HEK293 (cell line): Measurements from ENCODE around the gene BRAT1.

Experiments used
- CTCF ChIA-PET: fragments of 350-600 bp; formaldehyde crosslinking; extraction: SDS; loops from one replicate; lab custom pipeline; 2021; ENCODE audit warnings: antibody characterized with exemption; lab: Yijun Ruan, JAX
- POLR2A ChIA-PET: fragments of 300-600 bp; formaldehyde crosslinking; extraction: SDS; loops from one replicate; lab custom pipeline; 2020; ENCODE audit warnings: antibody characterized with exemption, inconsistent platforms; lab: Yijun Ruan, JAX
- H3K27ac ChIP-seq: fragments of 200-500 bp; sonication (Bioruptor generic); 2 replicates; pipeline ENCODE4 v1.5.1; 2014; ENCODE audit warnings: low read depth, low read length, control low read depth, inconsistent platforms; ENCODE audit errors: extremely low read depth
- H3K36me3 ChIP-seq, 2 experiments: fragments of 200-500 bp in 1 of 2; sonication (Bioruptor generic) in 1 of 2; 1 replicate in 1 of 2; 2 replicates in 1 of 2; pipeline ENCODE4 v1.5.1; 2014 to 2017; ENCODE audit warnings: inconsistent platforms in 2 of 2, low read length in 2 of 2; ENCODE audit not compliant: control insufficient read depth in 2 of 2, insufficient read depth in 1 of 2
- H3K4me1 ChIP-seq: fragments of 200-500 bp; sonication (Bioruptor generic); 2 replicates; pipeline ENCODE4 v1.5.1; 2014; ENCODE audit warnings: mild to moderate bottlenecking, low read length, inconsistent platforms; ENCODE audit not compliant: control insufficient read depth, insufficient read depth
- H3K4me3 ChIP-seq: 2 replicates; pipeline ENCODE4 v1.5.1; 2011; ENCODE audit warnings: low read depth, mild to moderate bottlenecking, control low read depth, low read length, moderate library complexity
- H3K9me3 ChIP-seq: fragments of 200-500 bp; sonication (Bioruptor generic); 2 replicates; pipeline ENCODE4 v1.5.1; 2014; ENCODE audit warnings: low read depth, low read length, inconsistent platforms; ENCODE audit not compliant: control insufficient read depth, insufficient read depth
- AEBP2 ChIP-seq: fragments of 450-650 bp; formaldehyde crosslinking; IDR thresholded peaks from 2 replicates; pipeline ENCODE4 v1.5.1; 2016; ENCODE audit warnings: missing biosample characterization, missing genetic modification characterization, borderline replicate concordance
- FEZF1 ChIP-seq: fragments of 450-650 bp; formaldehyde crosslinking; IDR thresholded peaks from 2 replicates; pipeline ENCODE4 v1.5.1; 2016; ENCODE audit warnings: missing biosample characterization, missing genetic modification characterization
- HOXC10 ChIP-seq: sonication (generic); formaldehyde crosslinking; IDR thresholded peaks from 2 replicates; pipeline ENCODE4 v1.8.1; 2023; ENCODE audit warnings: mild to moderate bottlenecking, missing genetic modification reagents
- OSR2 ChIP-seq: fragments of 450-650 bp; formaldehyde crosslinking; IDR thresholded peaks from 2 replicates; pipeline ENCODE4 v1.5.1; 2016; ENCODE audit warnings: missing biosample characterization, missing genetic modification characterization
- SALL2 ChIP-seq: fragments of 450-650 bp; formaldehyde crosslinking; IDR thresholded peaks from 2 replicates; pipeline ENCODE4 v1.5.0; 2017; ENCODE audit warnings: missing biosample characterization, mild to moderate bottlenecking, missing genetic modification characterization, borderline replicate concordance
- SP7 ChIP-seq: fragments of 450-650 bp; formaldehyde crosslinking; IDR thresholded peaks from 2 replicates; pipeline ENCODE4 v1.5.1; 2016; ENCODE audit warnings: missing biosample characterization, missing genetic modification characterization
- TRIM28 ChIP-seq: IDR thresholded peaks from 2 replicates; pipeline ENCODE4 v1.6.1; 2011; ENCODE audit warnings: low read length, control low read depth, borderline replicate concordance
- YY1 ChIP-seq: fragments of 450-650 bp; formaldehyde crosslinking; IDR thresholded peaks from 2 replicates; pipeline ENCODE4 v1.5.1; 2018; ENCODE audit warnings: missing biosample characterization, missing genetic modification characterization
- ZNF114 ChIP-seq: fragments of 450-650 bp; formaldehyde crosslinking; IDR thresholded peaks from 2 replicates; pipeline ENCODE4 v1.5.0; 2017; ENCODE audit warnings: missing biosample characterization, missing genetic modification characterization
- ZNF157 ChIP-seq: fragments of 450-650 bp; formaldehyde crosslinking; IDR thresholded peaks from 2 replicates; pipeline ENCODE4 v1.5.1; 2016; ENCODE audit warnings: missing biosample characterization, missing genetic modification characterization
- ZNF266 ChIP-seq: fragments of 450-650 bp; formaldehyde crosslinking; IDR thresholded peaks from 2 replicates; pipeline ENCODE4 v1.5.1; 2016; ENCODE audit warnings: missing biosample characterization, missing genetic modification characterization, low read depth
- ZNF324 ChIP-seq: fragments of 450-650 bp; formaldehyde crosslinking; IDR thresholded peaks from 2 replicates; pipeline ENCODE4 v1.5.1; 2016; ENCODE audit warnings: missing biosample characterization, missing genetic modification characterization
- ZNF335 ChIP-seq: fragments of 450-650 bp; formaldehyde crosslinking; conservative IDR thresholded peaks from 2 replicates; pipeline ENCODE4 v1.5.1; 2016; ENCODE audit warnings: missing biosample characterization, missing genetic modification characterization
- ZNF423 ChIP-seq: fragments of 450-650 bp; formaldehyde crosslinking; IDR thresholded peaks from 2 replicates; pipeline ENCODE4 v1.5.1; 2016; ENCODE audit warnings: missing biosample characterization, missing genetic modification characterization
- ZNF529 ChIP-seq: fragments of 450-650 bp; formaldehyde crosslinking; IDR thresholded peaks from 2 replicates; pipeline ENCODE4 v1.5.1; 2017; ENCODE audit warnings: missing genetic modification characterization, missing biosample characterization; ENCODE audit not compliant: insufficient replicate concordance
- ZNF560 ChIP-seq: fragments of 450-650 bp; formaldehyde crosslinking; IDR thresholded peaks from 2 replicates; pipeline ENCODE4 v1.5.1; 2017; ENCODE audit warnings: missing biosample characterization, missing genetic modification characterization, borderline replicate concordance
- ZNF610 ChIP-seq: fragments of 450-650 bp; formaldehyde crosslinking; IDR thresholded peaks from 2 replicates; pipeline ENCODE4 v1.5.1; 2016; ENCODE audit warnings: missing biosample characterization, missing genetic modification characterization, borderline replicate concordance
- ZNF707 ChIP-seq: fragments of 450-650 bp; formaldehyde crosslinking; IDR thresholded peaks from 2 replicates; pipeline ENCODE4 v1.5.1; 2016; ENCODE audit warnings: missing biosample characterization, missing genetic modification characterization
- ZSCAN4 ChIP-seq: fragments of 450-650 bp; formaldehyde crosslinking; IDR thresholded peaks from 2 replicates; pipeline ENCODE4 v1.5.1; 2017; ENCODE audit warnings: missing biosample characterization, missing genetic modification characterization
- ZSCAN5A ChIP-seq: fragments of 450-650 bp; formaldehyde crosslinking; IDR thresholded peaks from 2 replicates; pipeline ENCODE4 v1.5.1; 2016; ENCODE audit warnings: missing biosample characterization, missing genetic modification characterization
- TF ChIP-seq, protein P1 (sequence below): fragments of 450-650 bp; formaldehyde crosslinking; IDR thresholded peaks from 2 replicates; pipeline ENCODE4 v1.5.1; 2016; ENCODE audit warnings: missing biosample characterization, missing genetic modification characterization
- TF ChIP-seq, protein P2 (sequence below): fragments of 450-650 bp; formaldehyde crosslinking; IDR thresholded peaks from 2 replicates; pipeline ENCODE4 v1.5.1; 2016; ENCODE audit warnings: missing biosample characterization, missing genetic modification characterization
- TF ChIP-seq, protein P3 (sequence below): fragments of 450-650 bp; formaldehyde crosslinking; IDR thresholded peaks from 2 replicates; pipeline ENCODE4 v1.5.1; 2016; ENCODE audit warnings: missing biosample characterization, missing genetic modification characterization, low read depth

Gene BRAT1

DNA sequence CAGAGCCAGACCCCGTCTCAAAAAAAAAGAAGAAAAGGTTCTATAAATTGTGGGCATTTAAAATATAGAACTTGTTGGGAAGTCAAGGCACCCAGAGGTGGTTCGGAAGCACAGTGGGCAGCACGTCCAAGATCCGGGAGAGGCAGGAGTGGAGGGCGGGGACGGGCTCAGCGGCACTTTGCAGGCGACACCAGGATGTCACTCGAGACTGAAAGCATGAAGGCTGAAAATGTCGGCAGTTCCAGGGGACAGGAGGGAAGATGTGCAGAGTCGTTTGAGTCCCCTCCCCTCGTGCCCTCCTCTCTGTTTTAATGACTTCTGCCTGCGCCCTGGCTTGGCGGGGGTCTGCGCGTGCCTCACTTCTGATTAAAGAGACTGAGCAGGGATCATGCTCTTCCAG is 34.0 kb upstream of the BRAT1 start:
- no peaks in the 10 kb centered on the region for H3K9me3 ChIP-seq
- ChIA-PET POLR2A (no interaction called here), CTCF (interaction anchor here (0.6 kb wide), 1 partner anchor 20 kb away, joined by 4 read pairs; no protein-coding TSS in a partner anchor)
- TF ChIP-seq ZSCAN4 (tag by site-specific recombination): no peak
- TF ChIP-seq ZNF707 (tag by site-specific recombination): no peak
- no peak for TF ChIP-seq ZNF157 (tag by site-specific recombination)
- TF ChIP-seq ZNF560 (tag by site-specific recombination): no peak
- peaks cover 0 to 62% of the 10 kb centered on the region in 2 experiments; a peak in 2 of 3 replicates for H3K36me3 ChIP-seq
- H3K4me3 ChIP-seq: no peak overlapping the region
- no peak overlapping the region for H3K27ac ChIP-seq
- H3K4me1 ChIP-seq: no peaks in the 10 kb centered on the region

DNA sequence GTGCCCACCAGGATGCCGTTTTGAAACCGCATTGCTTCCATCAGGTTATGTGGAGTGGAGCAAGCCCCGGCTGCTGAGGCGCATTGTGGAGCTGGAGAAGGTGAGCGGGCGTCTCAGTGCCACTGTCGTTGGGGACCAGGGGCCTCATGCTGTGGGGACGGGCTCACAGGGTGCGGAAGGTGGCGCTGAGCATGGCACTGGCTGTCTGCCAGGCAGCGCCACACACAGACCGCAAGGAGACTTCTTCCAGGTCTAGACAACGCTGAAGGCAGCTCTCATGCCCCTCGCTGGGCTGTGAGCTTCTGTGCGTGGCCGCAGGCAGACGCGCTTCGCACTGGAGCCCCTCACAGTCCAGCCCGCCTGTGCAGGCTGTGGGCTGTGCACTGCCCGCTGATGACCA is 32.5 kb upstream of the BRAT1 start:
- Histone ChIP-seq H3K4me3 (no peak overlapping the region), H3K9me3 (no peaks in the 10 kb centered on the region), H3K27ac (no peak overlapping the region), H3K36me3 (peaks cover 0 to 56% of the 10 kb centered on the region in 2 experiments; a peak in 2 of 3 replicates), H3K4me1 (no peaks in the 10 kb centered on the region)
- ChIA-PET POLR2A (no interaction called here), CTCF (no interaction called here)
- TF ChIP-seq, protein P1, sequence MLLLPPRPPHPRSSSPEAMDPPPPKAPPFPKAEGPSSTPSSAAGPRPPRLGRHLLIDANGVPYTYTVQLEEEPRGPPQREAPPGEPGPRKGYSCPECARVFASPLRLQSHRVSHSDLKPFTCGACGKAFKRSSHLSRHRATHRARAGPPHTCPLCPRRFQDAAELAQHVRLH (tag by site-specific recombination): no peak
- no peak for TF ChIP-seq TRIM28
- no peak for TF ChIP-seq OSR2 (tag by site-specific recombination)
- no peak for TF ChIP-seq AEBP2 (tag by site-specific recombination)
- TF ChIP-seq HOXC10: no peak
- no peak for TF ChIP-seq ZNF335
- no peak for TF ChIP-seq ZNF529 (tag by site-specific recombination)
- TF ChIP-seq ZNF324 (tag by site-specific recombination): no peak
- TF ChIP-seq FEZF1 (tag by site-specific recombination): no peak
- no peak for TF ChIP-seq ZNF610 (tag by site-specific recombination)
- no peak for TF ChIP-seq SP7
- TF ChIP-seq, protein P2, sequence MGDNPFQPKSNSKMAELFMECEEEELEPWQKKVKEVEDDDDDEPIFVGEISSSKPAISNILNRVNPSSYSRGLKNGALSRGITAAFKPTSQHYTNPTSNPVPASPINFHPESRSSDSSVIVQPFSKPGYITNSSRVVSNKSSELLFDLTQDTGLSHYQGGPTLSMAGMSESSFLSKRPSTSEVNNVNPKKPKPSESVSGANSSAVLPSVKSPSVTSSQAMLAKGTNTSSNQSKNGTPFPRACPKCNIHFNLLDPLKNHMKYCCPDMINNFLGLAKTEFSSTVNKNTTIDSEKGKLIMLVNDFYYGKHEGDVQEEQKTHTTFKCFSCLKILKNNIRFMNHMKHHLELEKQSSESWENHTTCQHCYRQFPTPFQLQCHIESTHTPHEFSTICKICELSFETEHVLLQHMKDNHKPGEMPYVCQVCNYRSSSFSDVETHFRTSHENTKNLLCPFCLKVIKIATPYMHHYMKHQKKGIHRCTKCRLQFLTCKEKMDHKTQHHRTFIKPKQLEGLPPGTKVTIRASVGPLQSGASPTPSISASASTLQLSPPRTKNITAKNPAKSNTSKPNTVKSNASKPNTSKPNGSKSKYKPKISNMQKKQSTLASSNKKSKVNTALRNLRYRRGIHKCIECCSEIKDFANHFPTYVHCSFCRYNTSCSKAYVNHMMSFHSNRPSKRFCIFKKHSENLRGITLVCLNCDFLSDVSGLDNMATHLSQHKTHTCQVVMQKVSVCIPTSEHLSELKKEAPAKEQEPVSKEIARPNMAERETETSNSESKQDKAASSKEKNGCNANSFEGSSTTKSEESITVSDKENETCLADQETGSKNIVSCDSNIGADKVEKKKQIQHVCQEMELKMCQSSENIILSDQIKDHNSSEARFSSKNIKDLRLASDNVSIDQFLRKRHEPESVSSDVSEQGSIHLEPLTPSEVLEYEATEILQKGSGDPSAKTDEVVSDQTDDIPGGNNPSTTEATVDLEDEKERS (tag by site-specific recombination): no peak
- TF ChIP-seq SALL2 (tag by site-specific recombination): no peak
- TF ChIP-seq ZNF560 (tag by site-specific recombination): no peak
- no peak for TF ChIP-seq ZSCAN5A
- TF ChIP-seq, protein P3, sequence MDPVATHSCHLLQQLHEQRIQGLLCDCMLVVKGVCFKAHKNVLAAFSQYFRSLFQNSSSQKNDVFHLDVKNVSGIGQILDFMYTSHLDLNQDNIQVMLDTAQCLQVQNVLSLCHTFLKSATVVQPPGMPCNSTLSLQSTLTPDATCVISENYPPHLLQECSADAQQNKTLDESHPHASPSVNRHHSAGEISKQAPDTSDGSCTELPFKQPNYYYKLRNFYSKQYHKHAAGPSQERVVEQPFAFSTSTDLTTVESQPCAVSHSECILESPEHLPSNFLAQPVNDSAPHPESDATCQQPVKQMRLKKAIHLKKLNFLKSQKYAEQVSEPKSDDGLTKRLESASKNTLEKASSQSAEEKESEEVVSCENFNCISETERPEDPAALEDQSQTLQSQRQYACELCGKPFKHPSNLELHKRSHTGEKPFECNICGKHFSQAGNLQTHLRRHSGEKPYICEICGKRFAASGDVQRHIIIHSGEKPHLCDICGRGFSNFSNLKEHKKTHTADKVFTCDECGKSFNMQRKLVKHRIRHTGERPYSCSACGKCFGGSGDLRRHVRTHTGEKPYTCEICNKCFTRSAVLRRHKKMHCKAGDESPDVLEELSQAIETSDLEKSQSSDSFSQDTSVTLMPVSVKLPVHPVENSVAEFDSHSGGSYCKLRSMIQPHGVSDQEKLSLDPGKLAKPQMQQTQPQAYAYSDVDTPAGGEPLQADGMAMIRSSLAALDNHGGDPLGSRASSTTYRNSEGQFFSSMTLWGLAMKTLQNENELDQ (tag by site-specific recombination): no peak
- no peak for TF ChIP-seq YY1
- TF ChIP-seq ZNF423 (tag by site-specific recombination): no peak
- TF ChIP-seq ZNF114 (tag by site-specific recombination): no peak
- TF ChIP-seq ZNF266 (tag by site-specific recombination): no peak
